Mucosa of stomach (tissue), 1 donor: ENCODE measurements around the gene SHC3.
A peak's percentile ranks its signal among the peaks of the same experiment; 100 is the strongest.

Source experiments
- H3K27me3 ChIP-seq: one replicate; pipeline ENCODE4 v1.7.0; 2013; ENCODE audit warnings: mild to moderate bottlenecking, low read length; ENCODE audit not compliant: control insufficient read depth, insufficient read depth
- H3K36me3 ChIP-seq: one replicate; pipeline ENCODE4 v1.7.0; 2013; ENCODE audit warnings: low read length; ENCODE audit not compliant: control insufficient read depth, insufficient read depth
- H3K4me1 ChIP-seq: one replicate; pipeline ENCODE4 v1.7.0; 2013; ENCODE audit warnings: mild to moderate bottlenecking, low read length; ENCODE audit not compliant: control insufficient read depth, insufficient read depth
- H3K4me3 ChIP-seq: one replicate; pipeline ENCODE4 v1.7.0; 2013; ENCODE audit warnings: low read length
- H3K9ac ChIP-seq: one replicate; pipeline ENCODE4 v1.7.0; 2013; ENCODE audit warnings: mild to moderate bottlenecking, low read length, moderate library complexity
- H3K9me3 ChIP-seq: one replicate; pipeline ENCODE4 v1.7.0; 2013; ENCODE audit warnings: mild to moderate bottlenecking, low read length, moderate library complexity; ENCODE audit not compliant: control insufficient read depth
- donor health status: Pancreatic carcinoma.

Gene SHC3

DNA sequence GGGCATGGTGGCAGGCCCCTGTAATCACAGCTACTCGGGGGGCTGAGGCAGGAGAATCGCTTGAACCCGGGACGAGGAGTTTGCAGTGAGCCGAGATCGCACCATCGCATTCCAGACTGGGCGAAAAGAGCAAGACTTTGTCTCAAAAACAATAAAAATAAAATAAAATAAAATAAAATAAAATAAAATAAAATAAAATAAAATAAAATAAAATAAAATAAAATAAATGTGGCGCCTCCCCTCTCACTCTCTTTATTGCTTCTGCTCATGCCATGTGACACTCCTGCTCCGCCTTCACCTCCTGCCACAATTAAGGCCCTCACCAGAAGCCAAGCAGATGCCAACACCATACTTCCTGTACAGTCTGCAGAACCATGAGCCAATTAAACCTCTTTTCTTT, 3.8 kb upstream of the SHC3 start:
- Histone ChIP-seq H3K9me3 (no peaks in the 10 kb centered on the region), H3K36me3 (no peaks in the 10 kb centered on the region), H3K4me1 (peaks cover 23% of the 10 kb centered on the region), H3K27me3 (peaks cover 18% of the 10 kb centered on the region), H3K9ac (no peak overlapping the region), H3K4me3 (no peak overlapping the region)

DNA sequence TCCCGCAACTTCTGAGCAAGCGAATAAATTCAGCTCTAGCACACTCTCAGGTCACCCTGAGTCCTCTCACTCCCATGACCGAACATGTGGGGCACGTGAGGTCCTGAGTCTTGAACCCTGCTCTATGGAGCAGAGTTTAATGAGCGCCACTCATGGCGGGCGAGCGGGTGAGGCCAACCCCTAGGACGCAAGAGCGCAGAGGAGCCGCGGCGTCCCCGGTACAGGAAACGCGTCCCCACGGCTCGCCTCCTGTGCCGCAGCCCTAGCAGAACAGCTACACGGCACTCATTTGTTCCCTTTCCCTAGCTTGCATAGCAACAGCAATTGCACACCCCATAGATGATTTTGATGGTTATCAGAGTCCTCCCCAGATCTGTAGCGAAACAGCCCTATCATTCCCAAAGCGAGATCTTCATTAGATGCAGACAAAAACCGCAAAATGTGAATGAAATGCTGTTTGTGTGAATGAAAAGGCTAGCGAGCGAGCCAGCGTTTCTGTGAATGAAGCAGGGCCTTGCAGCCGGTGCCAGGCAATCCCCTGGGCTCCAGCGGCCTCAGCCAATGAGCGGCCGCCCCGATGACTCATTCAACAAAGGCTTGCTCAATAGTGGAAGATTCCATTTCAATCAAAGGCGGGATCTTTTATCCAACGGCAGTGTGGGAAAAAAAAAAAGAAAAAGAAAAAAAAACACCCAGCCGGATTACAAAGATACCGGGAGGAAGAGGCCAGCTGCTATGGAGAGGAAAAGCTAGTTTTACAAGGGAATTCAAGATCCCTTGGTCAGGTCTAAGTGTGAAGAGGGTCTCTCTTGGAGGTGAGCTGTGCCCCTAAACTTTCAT, 1.5 kb upstream of the SHC3 start:
- Histone ChIP-seq H3K4me1 (peaks cover 23% of the 10 kb centered on the region), H3K27me3 (peaks cover 36% of the 10 kb centered on the region), H3K9ac (peak overlapping the region; percentile 18)

DNA sequence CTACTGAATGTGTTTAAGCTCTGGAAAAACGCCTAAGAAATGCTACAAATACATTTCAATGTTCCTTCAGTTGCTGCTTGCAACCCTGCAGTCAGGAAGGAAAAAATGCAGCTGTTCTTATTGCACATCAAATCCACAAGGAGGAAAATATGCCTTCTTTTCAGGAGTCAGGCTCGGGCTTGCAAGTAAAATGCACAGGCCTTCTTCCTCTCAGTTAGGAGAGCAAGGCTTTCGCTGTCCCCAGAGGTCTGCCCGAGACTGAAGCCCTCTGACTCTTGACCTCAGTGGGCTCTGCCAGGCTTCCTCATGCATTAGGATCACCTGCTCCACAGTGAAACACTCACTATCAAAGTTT, 899 bp upstream of the SHC3 start:
- Histone ChIP-seq H3K27me3 (peaks cover 37% of the 10 kb centered on the region), H3K9me3 (no peaks in the 10 kb centered on the region), H3K4me1 (peaks cover 23% of the 10 kb centered on the region), H3K4me3 (peak overlapping the region; percentile 37), H3K9ac (peak overlapping the region; percentile 18), H3K36me3 (no peaks in the 10 kb centered on the region)

More for the DNA sequence above, 1.5 kb upstream of the SHC3 start:
- peak overlapping the region; percentile 37 for H3K4me3 ChIP-seq
- H3K36me3 ChIP-seq: no peaks in the 10 kb centered on the region
- no peaks in the 10 kb centered on the region for H3K9me3 ChIP-seq

DNA sequence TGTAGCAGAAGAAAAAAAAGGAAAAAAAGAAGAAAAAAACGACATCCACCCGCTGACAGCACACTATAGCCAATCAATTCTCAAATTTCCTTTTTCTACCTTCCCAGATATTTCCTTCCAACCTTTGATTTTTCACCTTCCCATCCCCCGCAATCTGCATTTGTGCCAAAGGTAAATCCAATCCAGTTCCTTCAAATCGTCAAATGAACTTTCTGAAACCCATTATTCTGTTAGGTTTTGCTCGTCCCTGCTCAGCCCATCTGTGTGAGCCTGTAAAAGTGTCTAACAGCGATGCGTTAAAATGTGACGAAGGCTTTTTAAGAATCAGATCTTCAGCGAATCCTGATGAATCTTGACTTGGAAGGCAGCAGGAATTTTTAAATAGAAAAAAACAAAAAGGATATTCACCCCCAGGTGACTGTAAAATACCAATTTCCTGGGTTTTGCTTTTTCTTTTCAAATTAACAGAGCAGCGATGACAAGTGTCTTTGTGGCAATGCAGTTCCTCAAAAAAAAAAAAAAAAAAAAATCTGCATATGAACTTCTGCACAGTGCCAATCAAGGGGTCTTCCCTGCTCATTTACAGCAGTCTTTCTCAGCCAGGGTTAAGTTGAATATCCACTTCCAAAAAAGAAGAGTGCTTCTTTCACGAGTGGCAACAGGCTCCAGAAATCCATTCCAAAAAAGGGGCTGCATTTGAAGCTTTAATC, 367 bp upstream of the SHC3 start:
- Histone ChIP-seq H3K4me3 (no peak overlapping the region), H3K9me3 (no peaks in the 10 kb centered on the region), H3K4me1 (peaks cover 23% of the 10 kb centered on the region), H3K9ac (peak overlapping the region; percentile 18), H3K27me3 (peaks cover 37% of the 10 kb centered on the region), H3K36me3 (no peaks in the 10 kb centered on the region)

DNA sequence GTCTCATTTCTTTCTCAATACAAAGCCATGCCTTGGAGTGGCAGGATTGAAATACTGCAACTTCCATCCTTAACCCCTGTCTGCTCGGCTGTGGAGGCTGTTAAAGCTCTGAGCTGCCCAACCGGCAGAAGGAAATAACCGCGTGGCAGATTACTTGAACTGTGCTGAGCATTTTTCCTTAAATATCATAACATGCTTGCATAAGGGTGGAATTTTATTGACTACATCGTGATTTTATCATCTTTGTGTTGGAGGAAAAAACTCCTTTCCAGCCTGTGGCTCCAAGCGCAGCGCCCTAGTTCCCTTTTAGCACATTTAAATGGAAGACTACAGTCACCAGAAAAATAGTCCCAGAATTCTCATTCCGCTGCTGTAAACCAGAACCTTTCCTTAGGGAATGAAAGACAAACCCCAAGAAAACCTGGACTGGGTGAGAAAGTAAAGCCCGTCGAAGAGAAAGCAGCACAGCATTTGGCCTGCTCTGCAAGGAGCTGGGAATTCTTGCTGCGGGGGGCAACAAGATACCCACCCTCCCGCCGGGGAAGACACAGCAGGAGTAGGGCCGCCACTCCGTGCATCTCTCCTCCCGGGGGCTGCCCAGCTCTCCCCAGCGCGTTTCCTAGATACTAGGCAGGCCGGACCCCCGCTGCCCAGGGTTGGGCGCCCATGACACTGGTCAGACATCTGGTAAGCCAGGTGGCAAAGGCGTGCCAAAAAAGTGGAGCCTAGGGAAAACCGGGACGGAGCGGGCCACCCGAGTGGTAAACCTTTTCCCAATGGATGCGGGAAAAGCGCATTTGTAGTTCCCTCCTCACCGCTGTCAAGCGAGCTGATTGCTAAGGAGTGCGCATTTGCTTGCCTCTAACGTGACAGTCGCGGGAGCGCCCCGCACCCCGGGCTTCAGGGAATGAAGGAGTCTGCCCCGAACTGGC, 1.3 kb downstream of the SHC3 start:
- no peak overlapping the region for H3K9ac ChIP-seq
- no peaks in the 10 kb centered on the region for H3K36me3 ChIP-seq
- peaks cover 23% of the 10 kb centered on the region for H3K4me1 ChIP-seq
- H3K9me3 ChIP-seq: no peaks in the 10 kb centered on the region
- H3K27me3 ChIP-seq: peaks cover 37% of the 10 kb centered on the region
- H3K4me3 ChIP-seq: no peak overlapping the region

DNA sequence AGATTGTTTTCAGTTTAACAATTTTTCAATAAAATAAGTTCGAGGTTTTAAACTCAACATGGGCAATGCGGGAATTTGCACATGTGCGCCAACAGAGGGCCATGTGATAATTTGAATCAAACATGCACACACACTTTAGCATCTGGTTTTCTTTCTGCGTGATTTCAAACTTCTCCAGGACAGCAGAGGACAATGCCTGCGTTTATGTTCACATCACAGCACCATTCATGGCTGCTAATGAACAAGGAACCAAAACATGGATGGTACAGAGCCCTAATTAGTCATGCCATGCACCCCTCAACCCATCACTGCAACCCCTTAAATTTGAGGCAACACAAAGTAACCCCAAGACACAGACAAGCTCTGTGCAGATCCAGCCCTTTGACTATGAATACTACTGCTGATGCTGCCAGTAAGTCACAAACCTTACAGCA, 2.8 kb downstream of the SHC3 start:
- Histone ChIP-seq H3K9ac (no peak overlapping the region), H3K4me3 (no peak overlapping the region), H3K4me1 (peaks cover 23% of the 10 kb centered on the region), H3K9me3 (no peaks in the 10 kb centered on the region), H3K36me3 (no peaks in the 10 kb centered on the region), H3K27me3 (peaks cover 37% of the 10 kb centered on the region)

DNA sequence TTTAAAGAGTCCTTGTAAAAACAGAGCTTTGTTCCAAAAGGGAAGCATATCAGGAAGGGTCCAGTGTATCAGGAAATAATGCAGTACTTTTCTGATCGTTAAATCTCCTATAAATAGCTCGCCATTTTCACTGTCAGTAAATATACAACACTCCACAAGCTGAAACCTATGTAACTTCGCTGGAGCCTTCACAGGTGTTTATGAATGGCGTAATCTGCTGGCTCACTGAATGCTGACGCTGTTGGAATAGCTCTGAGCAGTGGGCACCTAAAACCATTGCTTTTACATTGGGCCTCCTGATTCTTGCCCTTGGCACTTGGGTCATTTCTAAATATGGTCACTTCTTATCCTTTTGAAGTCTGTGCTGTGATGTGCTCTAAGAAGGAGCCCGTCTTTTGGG, 4.3 kb downstream of the SHC3 start:
- Histone ChIP-seq H3K9me3 (no peaks in the 10 kb centered on the region), H3K9ac (no peak overlapping the region), H3K4me1 (peaks cover 11% of the 10 kb centered on the region), H3K27me3 (peaks cover 33% of the 10 kb centered on the region), H3K4me3 (no peak overlapping the region), H3K36me3 (no peaks in the 10 kb centered on the region)

DNA sequence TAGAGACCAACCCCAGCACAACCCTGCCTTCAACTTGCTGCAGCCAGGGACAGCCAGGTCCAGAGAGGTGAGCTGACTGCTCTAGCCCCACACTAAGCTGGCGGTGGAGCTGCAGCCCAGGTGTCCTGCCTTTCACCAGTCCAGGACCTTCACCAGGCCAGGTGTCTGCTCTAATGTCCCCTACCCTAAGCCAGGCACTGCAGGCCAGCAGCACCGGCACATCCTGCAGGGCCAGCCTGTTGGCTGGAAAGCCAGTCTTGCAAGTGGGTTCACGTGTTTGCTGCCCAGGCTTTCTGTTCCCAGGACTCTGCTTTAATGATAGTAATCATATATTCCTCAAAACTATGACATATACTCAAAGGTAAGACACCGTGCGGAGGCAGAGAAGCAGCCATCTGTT, 5.5 kb downstream of the SHC3 start:
- Histone ChIP-seq H3K4me1 (no peaks in the 10 kb centered on the region), H3K27me3 (peaks cover 25% of the 10 kb centered on the region), H3K4me3 (no peak overlapping the region), H3K9ac (no peak overlapping the region), H3K36me3 (no peaks in the 10 kb centered on the region), H3K9me3 (no peaks in the 10 kb centered on the region)

DNA sequence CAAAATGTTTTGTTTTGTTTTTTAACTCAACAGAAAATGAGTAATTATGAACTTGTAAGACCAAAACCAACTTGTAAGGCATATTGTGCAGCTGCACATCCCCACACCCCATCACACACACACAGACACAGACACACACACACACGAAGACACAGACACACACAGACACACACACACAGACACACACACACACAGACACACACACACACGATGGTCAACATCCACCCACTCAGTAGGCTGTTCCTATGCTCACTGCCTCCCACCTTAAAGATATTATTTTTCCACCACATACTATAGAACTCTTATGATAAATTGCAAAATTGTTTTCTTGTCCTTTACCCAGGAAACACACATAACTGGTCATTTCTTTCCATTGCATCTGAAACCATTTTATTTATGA, 6.2 kb downstream of the SHC3 start:
- H3K4me3 ChIP-seq: no peak overlapping the region
- no peaks in the 10 kb centered on the region for H3K4me1 ChIP-seq
- H3K9me3 ChIP-seq: no peaks in the 10 kb centered on the region
- H3K27me3 ChIP-seq: peaks cover 19% of the 10 kb centered on the region
- H3K9ac ChIP-seq: no peak overlapping the region
- no peaks in the 10 kb centered on the region for H3K36me3 ChIP-seq

DNA sequence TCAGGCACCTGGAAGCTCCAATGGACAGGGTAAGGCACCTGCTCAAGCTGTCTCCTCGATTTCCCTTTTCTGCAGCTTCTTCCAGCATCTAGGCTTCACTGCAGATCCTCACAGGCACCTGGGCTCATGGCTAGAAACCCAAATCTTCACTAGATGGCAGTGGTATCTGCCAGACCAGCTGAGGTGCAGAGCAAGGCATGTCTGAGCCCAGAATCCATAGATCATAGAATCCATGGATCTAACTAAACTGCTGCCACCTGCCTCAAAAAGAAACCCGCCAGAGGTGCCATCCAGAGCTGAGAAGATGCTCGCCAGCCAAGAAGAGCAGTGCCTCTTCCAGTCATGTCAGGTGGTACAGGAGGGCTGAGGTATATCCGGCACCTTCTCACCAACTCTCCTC, 6.9 kb downstream of the SHC3 start:
- no peak overlapping the region for H3K9ac ChIP-seq
- no peak overlapping the region for H3K4me3 ChIP-seq
- no peaks in the 10 kb centered on the region for H3K9me3 ChIP-seq
- H3K27me3 ChIP-seq: peaks cover 12% of the 10 kb centered on the region
- H3K36me3 ChIP-seq: no peaks in the 10 kb centered on the region
- H3K4me1 ChIP-seq: no peaks in the 10 kb centered on the region

DNA sequence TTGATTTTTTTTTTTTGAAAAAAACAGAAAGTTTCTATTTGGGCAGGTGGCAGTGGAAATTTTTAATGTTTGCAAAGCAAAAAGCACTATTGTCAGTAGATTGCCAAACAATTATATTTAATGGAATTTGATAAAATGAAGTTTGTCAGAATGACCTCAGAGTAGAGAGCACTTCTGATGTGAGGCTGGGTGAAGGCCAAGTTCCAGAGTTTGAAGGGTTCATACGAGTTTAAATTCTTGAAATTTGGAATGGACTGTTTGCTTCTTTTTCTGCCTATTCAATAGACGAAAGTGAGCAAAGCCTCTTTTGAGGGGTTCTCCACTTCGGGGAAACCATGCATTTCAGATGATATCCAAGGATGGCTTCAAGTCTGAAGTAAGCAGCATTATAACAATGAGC, 7.4 kb downstream of the SHC3 start:
- H3K4me3 ChIP-seq: no peak overlapping the region
- H3K9me3 ChIP-seq: no peaks in the 10 kb centered on the region
- H3K27me3 ChIP-seq: peaks cover 8% of the 10 kb centered on the region
- H3K4me1 ChIP-seq: no peaks in the 10 kb centered on the region
- no peak overlapping the region for H3K9ac ChIP-seq
- no peaks in the 10 kb centered on the region for H3K36me3 ChIP-seq
